CD4-positive, alpha-beta T cell treated with Interleukin-17A for 4 hours (primary cell): ENCODE data around the gene HEPHL1.

ENCODE experiments used
- DNase-seq: peaks from one replicate; pipeline ENCODE4 v3.0.0-alpha.2; 2020; ENCODE audit warnings: mixed read lengths

The HEPHL1 gene

GRCh38 chr11:94131047-94131717 lies 110.0 kb downstream of the HEPHL1 start:
- no peak for DNase-seq

- DNase-seq = no peak
Observed at GRCh38 chr11:94131718-94132115, 110.6 kb downstream of the HEPHL1 start.

- no peak for DNase-seq
Observed at GRCh38 chr11:94132152-94132558, 111.0 kb downstream of the HEPHL1 start.

- DNase-seq = no peak
Observed at GRCh38 chr11:94132823-94133408, 111.8 kb downstream of the HEPHL1 start.

GRCh38 chr11:94133752-94134151 lies 112.6 kb downstream of the HEPHL1 start:
- no peak for DNase-seq

GRCh38 chr11:94134651-94135512 lies 113.7 kb downstream of the HEPHL1 start:
- DNase-seq = peak; percentile 20

GRCh38 chr11:94139416-94139815 lies 118.3 kb downstream of the HEPHL1 start:
- no peak for DNase-seq

GRCh38 chr11:94140154-94140655 lies 119.1 kb downstream of the HEPHL1 start:
- no peak for DNase-seq

- DNase-seq = no peak
Observed at GRCh38 chr11:94141511-94142307, 120.6 kb downstream of the HEPHL1 start.

- no peak for DNase-seq
Observed at GRCh38 chr11:94142308-94143281, 121.4 kb downstream of the HEPHL1 start.

- DNase-seq = no peak
Observed at GRCh38 chr11:94144216-94144615, 123.1 kb downstream of the HEPHL1 start.

- no peak for DNase-seq
Observed at GRCh38 chr11:94144664-94145063, 123.5 kb downstream of the HEPHL1 start.

GRCh38 chr11:94145431-94145830 lies 124.3 kb downstream of the HEPHL1 start:
- no peak for DNase-seq

- no peak for DNase-seq
Observed at GRCh38 chr11:94145916-94146315, 124.8 kb downstream of the HEPHL1 start.

- no peak for DNase-seq
Observed at GRCh38 chr11:94147433-94147845, 126.3 kb downstream of the HEPHL1 start.

- no peak for DNase-seq
Observed at GRCh38 chr11:94148189-94148588, 127.0 kb downstream of the HEPHL1 start.

GRCh38 chr11:94149431-94150017 lies 128.4 kb downstream of the HEPHL1 start:
- no peak for DNase-seq

GRCh38 chr11:94150056-94150455 lies 128.9 kb downstream of the HEPHL1 start:
- DNase-seq = no peak

GRCh38 chr11:94150704-94151685 lies 129.8 kb downstream of the HEPHL1 start:
- no peak for DNase-seq
